Measurements from ENCODE around the gene KLHL13.

GRCh38 chrX:118066867-118067515, 49.6 kb downstream of the KLHL13 start:
- TF ChIP-seq CTCF (IDR thresholded peaks at IDR 0.05) (no peak), POLR2A (IDR thresholded peaks at IDR 0.05) (no peak)
